HepG2 (cell line): ENCODE measurements around the gene ANAPC5. TPM values are rescaled to one million over a fixed set of nuclear protein-coding genes. Genes with fewer than 3 reads are reported as not detected.

Experiments
- ATAC-seq: fragments of 200-7000 bp; cut with Tn5 transposase; 3 replicates; pipeline ENCODE4 v1.9.1; 2020; ENCODE audit warnings: mild to moderate bottlenecking, moderate library complexity
- BruUV-seq: library from RNA; stranded (reverse); fragments of 400-500 nt; replicated peaks from 2 replicates; lab custom pipeline; 2021; lab: Mats Ljungman, UMichigan
- CTCF ChIA-PET: fragments of 300-600 bp; formaldehyde crosslinking; extraction: SDS; loops from one replicate; lab custom pipeline; 2021; ENCODE audit warnings: low total read pairs, inconsistent platforms, low intra/inter-chr PET ratio; lab: Yijun Ruan, JAX
- POLR2A ChIA-PET: fragments of 350-600 bp; sonication (Branson Sonifier 250); formaldehyde crosslinking; loops from one replicate; lab custom pipeline; 2020; ENCODE audit warnings: antibody characterized with exemption, inconsistent platforms; lab: Yijun Ruan, JAX
- DNase-seq: peaks from one replicate; pipeline ENCODE4 v3.0.0-alpha.2; 2015; ENCODE audit warnings: low spot score
- FAIRE-seq: peaks from 3 replicates; lab custom pipeline; 2011; peaks lifted over from hg19 to GRCh38; lab: Jason Lieb, UNC
- H2AFZ ChIP-seq: one replicate; pipeline ENCODE4 v1.6.1; 2011; ENCODE audit warnings: low read length, inconsistent platforms
- H3K27ac ChIP-seq: fragments of 300-600 bp; 3 replicates; pipeline ENCODE4 v1.8.0; 2011; ENCODE audit warnings: mixed run types, mild to moderate bottlenecking, mixed read lengths, low read length, inconsistent platforms; ENCODE audit not compliant: insufficient read depth; ENCODE audit errors: extremely low read length
- H3K27me3 ChIP-seq, 2 experiments: fragments of 200-600 bp in 1 of 2; 2 replicates in 1 of 2; 3 replicates in 1 of 2; pipeline versions ENCODE4 v1.6.0 to v1.8.0; 2011; ENCODE audit warnings: low read length in 2 of 2, mild to moderate bottlenecking in 2 of 2, moderate library complexity in 2 of 2, inconsistent platforms in 1 of 2; ENCODE audit not compliant: insufficient read depth in 2 of 2, control insufficient read depth in 1 of 2
- H3K36me3 ChIP-seq, 2 experiments: fragments of 200-600 bp in 1 of 2; replicated peaks in 1 of 2; 2 replicates in 1 of 2; 3 replicates in 1 of 2; pipeline versions ENCODE4 v1.5.1 to v1.8.0; 2011; ENCODE audit warnings: low read length in 2 of 2, inconsistent platforms in 1 of 2; ENCODE audit not compliant: insufficient read depth in 2 of 2, control insufficient read depth in 1 of 2
- H3K4me1 ChIP-seq: 2 replicates; pipeline ENCODE4 v1.5.1; 2012; ENCODE audit warnings: low read length, inconsistent platforms; ENCODE audit not compliant: insufficient read depth
- H3K4me2 ChIP-seq: 2 replicates; pipeline ENCODE4 v1.6.0; 2011; ENCODE audit warnings: low read depth, low read length, inconsistent platforms
- H3K4me3 ChIP-seq, 3 experiments: fragments of 200-600 bp in 1 of 3; sonication (generic), shearing (Covaris generic) in 1 of 3; replicated peaks in 1 of 3; 2 replicates each; pipeline ENCODE4 v1.5.1; 2011 to 2016; ENCODE audit warnings: low read length in 3 of 3, inconsistent platforms in 2 of 3, low read depth in 2 of 3, mild to moderate bottlenecking in 2 of 3, control low read depth in 1 of 3, mixed read lengths in 1 of 3; ENCODE audit not compliant: insufficient read depth in 1 of 3
- H3K79me2 ChIP-seq: one replicate; pipeline ENCODE4 v1.6.1; 2011; ENCODE audit warnings: low read length, inconsistent platforms; ENCODE audit not compliant: insufficient read depth
- H3K9ac ChIP-seq: 2 replicates; pipeline ENCODE4 v1.6.0; 2011; ENCODE audit warnings: mild to moderate bottlenecking, low read depth, low read length, inconsistent platforms; ENCODE audit not compliant: insufficient read depth
- H3K9me3 ChIP-seq: 2 replicates; pipeline ENCODE4 v1.5.1; 2012; ENCODE audit warnings: mild to moderate bottlenecking, low read length
- H4K20me1 ChIP-seq: 2 replicates; pipeline ENCODE4 v1.6.0; 2011; ENCODE audit warnings: inconsistent platforms, mild to moderate bottlenecking, low read length, moderate library complexity; ENCODE audit not compliant: insufficient read depth
- BRCA1 ChIP-seq: sonication (generic); formaldehyde crosslinking; IDR thresholded peaks from 2 replicates; pipeline ENCODE4 v1.4.0; 2020; ENCODE audit warnings: missing genetic modification reagents
- CHCHD3 ChIP-seq: sonication (generic); formaldehyde crosslinking; IDR thresholded peaks from 2 replicates; pipeline ENCODE4 v1.8.0; 2022; ENCODE audit warnings: mild to moderate bottlenecking, missing genetic modification reagents, moderate library complexity
- MTF1 ChIP-seq: sonication (generic); formaldehyde crosslinking; IDR thresholded peaks from 2 replicates; pipeline ENCODE4 v1.5.0; 2020; ENCODE audit warnings: missing genetic modification reagents
- POLR2A ChIP-seq, 2 experiments: IDR thresholded peaks; 2 replicates each; pipeline ENCODE4 v1.6.1; 2011; ENCODE audit warnings: low read depth in 2 of 2, low read length in 2 of 2, mild to moderate bottlenecking in 1 of 2, moderate library complexity in 1 of 2; ENCODE audit not compliant: insufficient read depth in 1 of 2
- TBL1XR1 ChIP-seq: fragments of 150-350 bp; IDR thresholded peaks from 2 replicates; pipeline ENCODE4 v1.6.1; 2014; ENCODE audit warnings: borderline replicate concordance, low read length; ENCODE audit not compliant: partially characterized antibody
- YEATS2 ChIP-seq: sonication (generic); formaldehyde crosslinking; IDR thresholded peaks from 2 replicates; pipeline ENCODE4 v1.4.0; 2020; ENCODE audit warnings: missing genetic modification reagents, borderline replicate concordance
- ZNF333 ChIP-seq: sonication (generic); formaldehyde crosslinking; IDR thresholded peaks from 2 replicates; pipeline ENCODE4 v1.4.0; 2020; ENCODE audit warnings: mild to moderate bottlenecking, missing genetic modification reagents, borderline replicate concordance
- ZNF354B ChIP-seq: sonication (generic); formaldehyde crosslinking; IDR thresholded peaks from 2 replicates; pipeline ENCODE4 v1.8.0; 2022; ENCODE audit warnings: mild to moderate bottlenecking, missing genetic modification reagents
- ZNF557 ChIP-seq: sonication (generic); formaldehyde crosslinking; IDR thresholded peaks from 2 replicates; pipeline ENCODE4 v1.4.0; 2020; ENCODE audit warnings: missing genetic modification reagents
- ZNF558 ChIP-seq: sonication (generic); formaldehyde crosslinking; IDR thresholded peaks from 2 replicates; pipeline ENCODE4 v1.9.0; 2022; ENCODE audit warnings: mild to moderate bottlenecking, missing genetic modification reagents, borderline replicate concordance
- ZSCAN12 ChIP-seq: sonication (generic); formaldehyde crosslinking; IDR thresholded peaks from 2 replicates; pipeline ENCODE4 v1.9.0; 2021; ENCODE audit warnings: mild to moderate bottlenecking, missing genetic modification reagents
- WGBS: methylation state at CpG from one replicate; pipeline ENCODE4 v1.1.6; 2017; ENCODE audit warnings: low lambda C conversion rate; 5-methylcytosine and 5-hydroxymethylcytosine counted together
- in situ Hi-C: cut with HindIII; loops from 2 replicates; pipeline ENCODE4 v1.10.0; 2017; ENCODE audit warnings: low pct_unique_long_range_greater_than_20kb; ENCODE audit not compliant: extremely low pct_ligation_motif_present
- intact Hi-C: fragments of 100-400 bp; cut with micrococcal nuclease; formaldehyde crosslinking; loops from one replicate; pipeline ENCODE4 v1.10.0; 2022; ENCODE audit not compliant: unreplicated experiment
- polyA plus RNA-seq, 8 experiments: library from polyadenylated mRNA; depleted of rRNA in 3 of 8; stranded (reverse) in 7 of 8; unstranded in 1 of 8; fragments of >200 nt; fragmentation: Illumina TruSeq in 4 of 8; extraction: Trizol in 4 of 8; gene quantifications; 2 replicates each; pipeline versions ENCODE4 v1.2.1 to v1.2.3, GENCODE V29; 2011 to 2016; ENCODE audit warnings: low read depth in 4 of 8, missing spikeins in 1 of 8, mixed read lengths in 1 of 8; ENCODE audit not compliant: insufficient read depth in 1 of 8
- total RNA-seq, 5 experiments: library from RNA; depleted of rRNA; stranded (reverse); fragments of >200 nt; fragmentation: Illumina TruSeq; extraction: Trizol; gene quantifications; 2 replicates each; pipeline ENCODE4 v1.2.3, GENCODE V29; 2016; ENCODE audit warnings: low read depth in 1 of 5
- TF ChIP-seq, protein P1 (sequence below): sonication (generic); formaldehyde crosslinking; IDR thresholded peaks from 2 replicates; pipeline ENCODE4 v1.4.0; 2020; ENCODE audit warnings: missing genetic modification reagents

ANAPC5 gene
- total and polyA plus RNA-seq, 2 of the 13 experiments (the other 11 are each of a cell fraction or from before 2014, with no cell fraction given): 146 to 161 TPM

- Histone ChIP-seq H3K36me3 (peaks cover 1 to 17% of the 10 kb centered on the region in 2 experiments; a peak in 1 of 5 replicates), H4K20me1 (no peaks in the 10 kb centered on the region; the same call in 1 of the 2 replicates), H3K4me2 (no peak overlapping the region), H3K27me3 (no peaks in the 10 kb centered on the region), H3K79me2 (no peaks in the 10 kb centered on the region), H3K4me1 (peaks cover 5% of the 10 kb centered on the region; the same call in 1 of the 2 replicates), H3K27ac (no peak overlapping the region), H3K9ac (no peak overlapping the region), H2AFZ (no peak overlapping the region), H3K4me3 (no peak overlapping the region), H3K9me3 (no peaks in the 10 kb centered on the region)
- POLR2A ChIA-PET: no interaction called here
- no TSS peak for BruUV-seq
- in situ Hi-C loops: no loop called here
- no peak for TF ChIP-seq ZNF558
- TF ChIP-seq POLR2A (IDR thresholded peaks at IDR 0.05; ENCODE audit: insufficient read depth in 1 of 2, low read depth in 2 of 2, low read length in 2 of 2): no peak
- no peak for TF ChIP-seq TBL1XR1
- TF ChIP-seq ZNF333 (CRISPR knock-in tag): no peak
- TF ChIP-seq MTF1 (CRISPR knock-in tag): no peak
- TF ChIP-seq, protein P1, sequence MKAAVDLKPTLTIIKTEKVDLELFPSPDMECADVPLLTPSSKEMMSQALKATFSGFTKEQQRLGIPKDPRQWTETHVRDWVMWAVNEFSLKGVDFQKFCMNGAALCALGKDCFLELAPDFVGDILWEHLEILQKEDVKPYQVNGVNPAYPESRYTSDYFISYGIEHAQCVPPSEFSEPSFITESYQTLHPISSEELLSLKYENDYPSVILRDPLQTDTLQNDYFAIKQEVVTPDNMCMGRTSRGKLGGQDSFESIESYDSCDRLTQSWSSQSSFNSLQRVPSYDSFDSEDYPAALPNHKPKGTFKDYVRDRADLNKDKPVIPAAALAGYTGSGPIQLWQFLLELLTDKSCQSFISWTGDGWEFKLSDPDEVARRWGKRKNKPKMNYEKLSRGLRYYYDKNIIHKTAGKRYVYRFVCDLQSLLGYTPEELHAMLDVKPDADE (CRISPR knock-in tag): no peak
- TF ChIP-seq YEATS2: no peak
- TF ChIP-seq ZSCAN12 (CRISPR knock-in tag): no peak
- TF ChIP-seq CHCHD3 (CRISPR knock-in tag): no peak
- no peak for TF ChIP-seq ZNF354B (CRISPR knock-in tag)
- TF ChIP-seq BRCA1 (CRISPR knock-in tag): no peak
- no peak for TF ChIP-seq ZNF557 (CRISPR knock-in tag)
- FAIRE-seq: no peak
- no peak for DNase-seq
- ATAC-seq: no peak
- WGBS: 96% methylated on average over 9 of the region's 9 CpGs
- intact Hi-C loops: no loop called here
- CTCF ChIA-PET: no interaction called here
Observed at GRCh38 chr12:121288986-121289385, 63.2 kb downstream of the ANAPC5 start.
